Endothelial cell of umbilical vein (primary cell): ENCODE data around the gene LIN7A. TPM values are rescaled to one million over a fixed set of nuclear protein-coding genes. Genes with fewer than 3 reads are reported as not detected.

ENCODE experiments used
- BruUV-seq: library from RNA; stranded (reverse); fragments of 400-500 nt; replicated peaks from 2 replicates; lab custom pipeline; 2021; lab: Mats Ljungman, UMichigan
- CTCF ChIA-PET: fragments of 300-600, 350-600 bp; sonication (Branson Sonifier 250); formaldehyde crosslinking; loops from one replicate; lab custom pipeline; 2021; ENCODE audit warnings: antibody characterized with exemption, inconsistent platforms; lab: Charles Lee
- POLR2A ChIA-PET: fragments of 300-600, 350-600 bp; sonication (Branson Sonifier 250); formaldehyde crosslinking; loops from one replicate; lab custom pipeline; 2021; ENCODE audit warnings: antibody characterized with exemption, inconsistent platforms; lab: Charles Lee
- DNase-seq: peaks from one replicate; pipeline ENCODE4 v3.0.0-alpha.2; 2011; ENCODE audit warnings: low read depth, low spot score
- FAIRE-seq: peaks from 2 replicates; lab custom pipeline; 2011; peaks lifted over from hg19 to GRCh38; lab: Jason Lieb, UNC
- H2AFZ ChIP-seq: 2 replicates; pipeline ENCODE4 v1.6.0; 2012; ENCODE audit warnings: low read depth, low read length, control low read depth, inconsistent platforms
- H3K27ac ChIP-seq: 2 replicates; pipeline ENCODE4 v1.5.1; 2011; ENCODE audit warnings: low read depth, mild to moderate bottlenecking, control low read depth, low read length, moderate library complexity; ENCODE audit not compliant: insufficient read depth
- H3K27me3 ChIP-seq, 2 experiments: 2 replicates each; pipeline versions ENCODE4 v1.6.0 to v1.6.1; 2011; ENCODE audit warnings: low read length in 2 of 2, mixed read lengths in 1 of 2; ENCODE audit not compliant: control insufficient read depth in 2 of 2, insufficient read depth in 2 of 2
- H3K36me3 ChIP-seq, 2 experiments: 2 replicates in 1 of 2; 3 replicates in 1 of 2; pipeline ENCODE4 v1.5.1; 2011; ENCODE audit warnings: low read length in 2 of 2, mild to moderate bottlenecking in 1 of 2, moderate library complexity in 1 of 2; ENCODE audit not compliant: control insufficient read depth in 2 of 2, insufficient read depth in 2 of 2; ENCODE audit errors: extremely low read depth in 1 of 2
- H3K4me1 ChIP-seq: 3 replicates; pipeline ENCODE4 v1.5.1; 2011; ENCODE audit warnings: mild to moderate bottlenecking, low read length; ENCODE audit not compliant: control insufficient read depth, insufficient read depth; ENCODE audit errors: extremely low read depth
- H3K4me2 ChIP-seq: 2 replicates; pipeline ENCODE4 v1.6.1; 2011; ENCODE audit warnings: low read length, control low read depth, mixed read lengths; ENCODE audit not compliant: insufficient read depth
- H3K4me3 ChIP-seq, 3 experiments: fragments of 200-600 bp in 1 of 3; sonication (generic), shearing (Covaris generic) in 1 of 3; replicated peaks in 1 of 3; 2 replicates each; pipeline ENCODE4 v1.5.1; 2011 to 2016; ENCODE audit warnings: control low read depth in 3 of 3, low read length in 3 of 3, mild to moderate bottlenecking in 2 of 3, inconsistent platforms in 1 of 3, low read depth in 1 of 3, moderate library complexity in 1 of 3; ENCODE audit not compliant: insufficient read depth in 1 of 3
- H3K79me2 ChIP-seq: 2 replicates; pipeline ENCODE4 v1.6.0; 2012; ENCODE audit warnings: low read length, inconsistent platforms; ENCODE audit not compliant: control insufficient read depth, insufficient read depth
- H3K9ac ChIP-seq: replicated peaks from 2 replicates; pipeline ENCODE3; 2011; ENCODE audit warnings: low read length, control low read depth; ENCODE audit not compliant: insufficient read depth; ENCODE audit errors: extremely low read depth
- H3K9me1 ChIP-seq: replicated peaks from 3 replicates; pipeline ENCODE4 v1.6.0; 2011; ENCODE audit warnings: mild to moderate bottlenecking, low read length; ENCODE audit not compliant: control insufficient read depth, insufficient read depth; ENCODE audit errors: extremely low read depth
- H3K9me3 ChIP-seq: replicated peaks from 2 replicates; pipeline ENCODE4 v1.5.1; 2012; ENCODE audit warnings: low read length, inconsistent platforms; ENCODE audit not compliant: control insufficient read depth, insufficient read depth
- H4K20me1 ChIP-seq: replicated peaks from 2 replicates; pipeline ENCODE3; 2011; ENCODE audit warnings: mild to moderate bottlenecking, low read length; ENCODE audit not compliant: control insufficient read depth, insufficient read depth; ENCODE audit errors: extremely low read depth
- EZH2 ChIP-seq: IDR thresholded peaks from 2 replicates; pipeline ENCODE4 v1.6.1; 2012; ENCODE audit warnings: borderline replicate concordance, low read depth, mild to moderate bottlenecking, moderate library complexity, low read length, inconsistent platforms; ENCODE audit not compliant: severe bottlenecking
- FOS ChIP-seq: IDR thresholded peaks from 2 replicates; pipeline ENCODE4 v1.6.1; 2011; ENCODE audit warnings: mild to moderate bottlenecking, low read length, moderate library complexity, borderline replicate concordance; ENCODE audit not compliant: insufficient read depth
- GATA2 ChIP-seq: IDR thresholded peaks from 2 replicates; pipeline ENCODE4 v1.7.0; 2011; ENCODE audit warnings: low read depth, mild to moderate bottlenecking, moderate library complexity, mixed read lengths, low read length; ENCODE audit not compliant: insufficient read length, insufficient read depth
- JUN ChIP-seq: IDR thresholded peaks from 2 replicates; pipeline ENCODE4 v1.6.1; 2011; ENCODE audit warnings: borderline replicate concordance, low read depth; ENCODE audit not compliant: insufficient read length, insufficient read depth
- MYC ChIP-seq: IDR thresholded peaks from one replicate; pipeline ENCODE4 v1.6.1; 2011; ENCODE audit warnings: mild to moderate bottlenecking, low read depth, low read length
- POLR2A ChIP-seq: IDR thresholded peaks from 2 replicates; pipeline ENCODE4 v1.6.1; 2012; ENCODE audit warnings: low read depth, mild to moderate bottlenecking, control low read depth, low read length
- dilution Hi-C: fragments of 300-500 bp; cut with MboI; formaldehyde crosslinking; loops from one replicate; pipeline ENCODE4 v1.15.0; 2019; ENCODE audit warnings: low sequenced_read_pairs; ENCODE audit not compliant: extremely low pct_ligation_motif_present
- intact Hi-C: fragments of 100-400 bp; cut with micrococcal nuclease; formaldehyde crosslinking; loops from one replicate; pipeline ENCODE4 v1.10.0; 2022
- polyA plus RNA-seq, 4 experiments: library from polyadenylated mRNA; depleted of rRNA in 3 of 4; stranded (reverse) in 3 of 4; unstranded in 1 of 4; fragments of >200 nt; gene quantifications; 2 replicates each; pipeline versions ENCODE4 v1.2.1 to v1.2.3, GENCODE V29; 2011 to 2012; ENCODE audit warnings: missing spikeins in 1 of 4
- total RNA-seq: library from RNA; stranded (reverse); gene quantifications from 2 replicates; pipeline ENCODE4 v1.2.3, GENCODE V29; 2021
- TF ChIP-seq, protein P1 (sequence below): IDR thresholded peaks from 2 replicates; pipeline ENCODE4 v1.6.1; 2011; ENCODE audit not compliant: insufficient read depth, insufficient read length
- TF ChIP-seq, protein P2 (sequence below), 2 donors: IDR thresholded peaks; 1 replicate in 1 of 2; 2 replicates in 1 of 2; pipeline ENCODE4 v1.5.1; 2011; ENCODE audit warnings: low read length in 2 of 2, mild to moderate bottlenecking in 2 of 2, moderate library complexity in 2 of 2, control low read depth in 1 of 2, inconsistent platforms in 1 of 2, low read depth in 1 of 2; ENCODE audit not compliant: insufficient read depth in 1 of 2; ENCODE audit errors: extremely low read depth in 1 of 2

The LIN7A gene
- total and polyA plus RNA-seq, 2 donors (not counting 3 experiments of a cell fraction or from before 2014, with no cell fraction given), result 1.6 to 4.3 TPM

DNA sequence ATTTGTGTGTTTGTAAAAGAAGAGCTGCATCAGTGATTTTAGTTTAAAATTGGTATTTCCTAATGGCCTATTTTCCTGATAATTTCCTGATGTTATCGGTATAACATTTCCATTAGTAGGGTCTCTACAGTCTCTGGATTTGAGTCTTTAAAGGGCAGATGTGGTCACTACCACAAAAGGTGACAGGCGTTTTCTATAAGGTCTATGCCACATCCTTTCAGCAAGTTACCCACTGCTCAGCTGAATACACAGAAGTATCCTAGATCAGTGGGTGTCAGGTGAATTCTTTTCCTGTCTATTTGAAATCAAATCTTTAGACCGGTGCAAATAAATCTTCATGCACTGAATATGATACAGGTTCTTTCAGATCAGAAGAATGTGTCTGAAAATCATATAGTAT lies 90.2 kb downstream of the LIN7A start:
- H3K79me2 ChIP-seq, result no peaks in the 10 kb centered on the region
- H2AFZ ChIP-seq, result no peak overlapping the region
- H3K9me3 ChIP-seq, result no peaks in the 10 kb centered on the region
- no peak overlapping the region for H3K4me2 ChIP-seq
- intact Hi-C loops (no loop called here), dilution Hi-C loops (no loop called here)
- no peaks in the 10 kb centered on the region for H3K36me3 ChIP-seq
- no peak overlapping the region for H3K4me3 ChIP-seq
- no peak for FAIRE-seq
- TF ChIP-seq, protein P1, sequence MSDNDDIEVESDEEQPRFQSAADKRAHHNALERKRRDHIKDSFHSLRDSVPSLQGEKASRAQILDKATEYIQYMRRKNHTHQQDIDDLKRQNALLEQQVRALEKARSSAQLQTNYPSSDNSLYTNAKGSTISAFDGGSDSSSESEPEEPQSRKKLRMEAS, result no peak
- TF ChIP-seq FOS, result no peak
- no peak for TF ChIP-seq MYC
- TF ChIP-seq, protein P2, sequence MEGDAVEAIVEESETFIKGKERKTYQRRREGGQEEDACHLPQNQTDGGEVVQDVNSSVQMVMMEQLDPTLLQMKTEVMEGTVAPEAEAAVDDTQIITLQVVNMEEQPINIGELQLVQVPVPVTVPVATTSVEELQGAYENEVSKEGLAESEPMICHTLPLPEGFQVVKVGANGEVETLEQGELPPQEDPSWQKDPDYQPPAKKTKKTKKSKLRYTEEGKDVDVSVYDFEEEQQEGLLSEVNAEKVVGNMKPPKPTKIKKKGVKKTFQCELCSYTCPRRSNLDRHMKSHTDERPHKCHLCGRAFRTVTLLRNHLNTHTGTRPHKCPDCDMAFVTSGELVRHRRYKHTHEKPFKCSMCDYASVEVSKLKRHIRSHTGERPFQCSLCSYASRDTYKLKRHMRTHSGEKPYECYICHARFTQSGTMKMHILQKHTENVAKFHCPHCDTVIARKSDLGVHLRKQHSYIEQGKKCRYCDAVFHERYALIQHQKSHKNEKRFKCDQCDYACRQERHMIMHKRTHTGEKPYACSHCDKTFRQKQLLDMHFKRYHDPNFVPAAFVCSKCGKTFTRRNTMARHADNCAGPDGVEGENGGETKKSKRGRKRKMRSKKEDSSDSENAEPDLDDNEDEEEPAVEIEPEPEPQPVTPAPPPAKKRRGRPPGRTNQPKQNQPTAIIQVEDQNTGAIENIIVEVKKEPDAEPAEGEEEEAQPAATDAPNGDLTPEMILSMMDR (IDR thresholded peaks at IDR 0.05; ENCODE audit: extremely low read depth in 1 of 2, insufficient read depth in 1 of 2, low read depth in 1 of 2, low read length in 2 of 2), result no peak
- TF ChIP-seq EZH2, result no peak
- TF ChIP-seq JUN, result no peak
- TF ChIP-seq GATA2, result no peak
- TF ChIP-seq POLR2A, result no peak
- no peaks in the 10 kb centered on the region for H3K4me1 ChIP-seq
- H3K9ac ChIP-seq, result no peak overlapping the region
- no peak for DNase-seq
- H3K27ac ChIP-seq, result no peak overlapping the region
- ChIA-PET CTCF (interaction anchor here (1.9 kb wide), 1 partner anchor 10 kb away, joined by 11 read pairs; no protein-coding TSS in a partner anchor), POLR2A (no interaction called here)
- no peaks in the 10 kb centered on the region for H3K9me1 ChIP-seq
- no peaks in the 10 kb centered on the region for H4K20me1 ChIP-seq
- no TSS peak for BruUV-seq
- H3K27me3 ChIP-seq, result no peaks in the 10 kb centered on the region
